Parathyroid adenoma (tissue), 2 donors: ENCODE data around the gene MIB2.

Source experiments
- H2AFZ ChIP-seq: fragments of 300-600 bp; sonication (generic); one replicate; pipeline ENCODE4 v1.7.0; 2017; ENCODE audit warnings: antibody characterized with exemption, mild to moderate bottlenecking
- H3K27ac ChIP-seq: fragments of 300-600 bp; sonication (generic); one replicate; pipeline ENCODE4 v1.7.0; 2017
- H3K27me3 ChIP-seq: fragments of 300-600 bp; sonication (generic); one replicate; pipeline ENCODE4 v1.7.0; 2017; ENCODE audit warnings: low read length; ENCODE audit not compliant: control insufficient read depth, insufficient read depth
- H3K36me3 ChIP-seq: fragments of 300-600 bp; sonication (generic); one replicate; pipeline ENCODE4 v1.7.0; 2017; ENCODE audit warnings: low read length; ENCODE audit not compliant: control insufficient read depth, insufficient read depth
- H3K4me1 ChIP-seq: fragments of 300-600 bp; sonication (generic); one replicate; pipeline ENCODE4 v1.7.0; 2017; ENCODE audit warnings: control low read depth
- H3K4me2 ChIP-seq: fragments of 300-600 bp; sonication (generic); one replicate; pipeline ENCODE4 v1.7.0; 2017; ENCODE audit warnings: low read length
- H3K4me3 ChIP-seq: fragments of 300-600 bp; sonication (generic); one replicate; pipeline ENCODE4 v1.7.0; 2017; ENCODE audit warnings: low read depth, low read length
- H3K79me2 ChIP-seq: fragments of 300-600 bp; sonication (generic); one replicate; pipeline ENCODE4 v1.7.0; 2017; ENCODE audit warnings: control low read depth
- H3K9ac ChIP-seq: fragments of 300-600 bp; sonication (generic); one replicate; pipeline ENCODE4 v1.7.0; 2017; ENCODE audit warnings: mild to moderate bottlenecking
- H3K9me3 ChIP-seq: fragments of 300-600 bp; sonication (generic); one replicate; pipeline ENCODE4 v1.7.0; 2017; ENCODE audit warnings: low read length; ENCODE audit not compliant: control insufficient read depth
- TF ChIP-seq, protein P1 (sequence below): fragments of 300-600 bp; sonication (generic); IDR thresholded peaks from one replicate; pipeline ENCODE4 v1.7.0; 2017; ENCODE audit warnings: antibody characterized with exemption, mild to moderate bottlenecking
- donor health status: primary hyperparathyroidism.

Gene MIB2

DNA sequence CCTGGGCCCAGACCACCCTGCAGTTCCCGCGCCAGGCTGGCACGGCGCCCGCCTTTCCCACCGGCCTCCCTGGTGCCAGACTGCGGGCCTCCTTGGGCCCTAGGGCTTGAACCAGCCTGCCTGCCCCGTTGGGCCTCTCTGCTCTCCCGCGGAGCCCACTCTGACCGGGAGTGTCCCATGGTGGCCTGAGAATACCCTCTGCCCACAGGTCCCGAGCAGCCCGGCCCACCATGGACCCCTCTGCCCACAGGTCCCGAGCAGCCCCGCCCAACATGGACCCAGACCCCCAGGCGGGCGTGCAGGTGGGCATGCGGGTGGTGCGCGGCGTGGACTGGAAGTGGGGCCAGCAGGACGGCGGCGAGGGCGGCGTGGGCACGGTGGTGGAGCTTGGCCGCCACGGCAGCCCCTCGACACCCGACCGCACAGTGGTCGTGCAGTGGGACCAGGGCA is 7.9 kb downstream of the MIB2 start:
- Histone ChIP-seq H3K4me2 (no peak overlapping the region), H3K9me3 (no peaks in the 10 kb centered on the region), H3K27me3 (no peaks in the 10 kb centered on the region), H3K4me1 (no peaks in the 10 kb centered on the region), H3K79me2 (no peaks in the 10 kb centered on the region), H3K36me3 (no peaks in the 10 kb centered on the region), H3K4me3 (no peak overlapping the region), H3K27ac (no peak overlapping the region), H3K9ac (no peak overlapping the region), H2AFZ (no peak overlapping the region)
- TF ChIP-seq, protein P1, sequence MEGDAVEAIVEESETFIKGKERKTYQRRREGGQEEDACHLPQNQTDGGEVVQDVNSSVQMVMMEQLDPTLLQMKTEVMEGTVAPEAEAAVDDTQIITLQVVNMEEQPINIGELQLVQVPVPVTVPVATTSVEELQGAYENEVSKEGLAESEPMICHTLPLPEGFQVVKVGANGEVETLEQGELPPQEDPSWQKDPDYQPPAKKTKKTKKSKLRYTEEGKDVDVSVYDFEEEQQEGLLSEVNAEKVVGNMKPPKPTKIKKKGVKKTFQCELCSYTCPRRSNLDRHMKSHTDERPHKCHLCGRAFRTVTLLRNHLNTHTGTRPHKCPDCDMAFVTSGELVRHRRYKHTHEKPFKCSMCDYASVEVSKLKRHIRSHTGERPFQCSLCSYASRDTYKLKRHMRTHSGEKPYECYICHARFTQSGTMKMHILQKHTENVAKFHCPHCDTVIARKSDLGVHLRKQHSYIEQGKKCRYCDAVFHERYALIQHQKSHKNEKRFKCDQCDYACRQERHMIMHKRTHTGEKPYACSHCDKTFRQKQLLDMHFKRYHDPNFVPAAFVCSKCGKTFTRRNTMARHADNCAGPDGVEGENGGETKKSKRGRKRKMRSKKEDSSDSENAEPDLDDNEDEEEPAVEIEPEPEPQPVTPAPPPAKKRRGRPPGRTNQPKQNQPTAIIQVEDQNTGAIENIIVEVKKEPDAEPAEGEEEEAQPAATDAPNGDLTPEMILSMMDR, result no peak

DNA sequence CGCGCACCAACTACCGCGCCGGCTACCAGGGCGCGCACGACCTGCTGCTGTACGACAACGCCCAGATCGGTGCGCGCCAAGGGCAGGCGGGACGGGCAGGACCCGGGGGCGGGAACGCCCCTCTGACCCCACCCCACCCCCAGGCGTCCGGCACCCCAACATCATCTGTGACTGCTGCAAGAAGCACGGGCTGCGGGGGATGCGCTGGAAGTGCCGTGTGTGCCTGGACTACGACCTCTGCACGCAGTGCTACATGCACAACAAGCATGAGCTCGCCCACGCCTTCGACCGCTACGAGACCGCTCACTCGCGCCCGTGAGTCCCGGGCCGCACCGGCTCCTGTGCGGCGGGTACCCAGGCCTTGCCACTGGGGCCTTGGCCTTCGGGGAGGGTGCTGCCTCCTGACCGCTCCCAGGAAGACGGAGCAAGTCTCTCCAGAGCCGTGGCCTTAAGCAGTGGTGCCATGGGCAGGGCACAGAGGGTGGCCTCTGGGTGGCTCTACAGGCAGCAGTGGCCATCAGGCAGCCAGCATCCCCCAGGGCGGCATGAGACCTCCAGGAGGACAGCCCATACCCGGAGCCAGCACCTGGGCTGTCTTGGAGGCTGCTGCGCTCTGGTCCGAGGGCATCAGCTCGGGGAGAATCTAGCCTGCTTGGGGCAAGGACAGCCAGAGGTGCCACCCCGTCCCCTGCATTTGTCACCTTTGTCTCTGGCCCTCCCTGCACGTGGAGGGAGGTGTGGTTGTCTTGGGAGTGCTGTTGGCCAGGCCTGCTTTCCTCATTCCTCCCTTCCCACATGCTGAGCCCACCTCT is 8.5 kb downstream of the MIB2 start:
- no peak overlapping the region for H3K4me2 ChIP-seq
- no peaks in the 10 kb centered on the region for H3K4me1 ChIP-seq
- no peaks in the 10 kb centered on the region for H3K27me3 ChIP-seq
- H3K27ac ChIP-seq, result no peak overlapping the region
- TF ChIP-seq, protein P1, result no peak
- H3K36me3 ChIP-seq, result no peaks in the 10 kb centered on the region
- H3K9me3 ChIP-seq, result no peaks in the 10 kb centered on the region
- H2AFZ ChIP-seq, result no peak overlapping the region
- no peak overlapping the region for H3K4me3 ChIP-seq
- H3K79me2 ChIP-seq, result no peaks in the 10 kb centered on the region
- H3K9ac ChIP-seq, result no peak overlapping the region

DNA sequence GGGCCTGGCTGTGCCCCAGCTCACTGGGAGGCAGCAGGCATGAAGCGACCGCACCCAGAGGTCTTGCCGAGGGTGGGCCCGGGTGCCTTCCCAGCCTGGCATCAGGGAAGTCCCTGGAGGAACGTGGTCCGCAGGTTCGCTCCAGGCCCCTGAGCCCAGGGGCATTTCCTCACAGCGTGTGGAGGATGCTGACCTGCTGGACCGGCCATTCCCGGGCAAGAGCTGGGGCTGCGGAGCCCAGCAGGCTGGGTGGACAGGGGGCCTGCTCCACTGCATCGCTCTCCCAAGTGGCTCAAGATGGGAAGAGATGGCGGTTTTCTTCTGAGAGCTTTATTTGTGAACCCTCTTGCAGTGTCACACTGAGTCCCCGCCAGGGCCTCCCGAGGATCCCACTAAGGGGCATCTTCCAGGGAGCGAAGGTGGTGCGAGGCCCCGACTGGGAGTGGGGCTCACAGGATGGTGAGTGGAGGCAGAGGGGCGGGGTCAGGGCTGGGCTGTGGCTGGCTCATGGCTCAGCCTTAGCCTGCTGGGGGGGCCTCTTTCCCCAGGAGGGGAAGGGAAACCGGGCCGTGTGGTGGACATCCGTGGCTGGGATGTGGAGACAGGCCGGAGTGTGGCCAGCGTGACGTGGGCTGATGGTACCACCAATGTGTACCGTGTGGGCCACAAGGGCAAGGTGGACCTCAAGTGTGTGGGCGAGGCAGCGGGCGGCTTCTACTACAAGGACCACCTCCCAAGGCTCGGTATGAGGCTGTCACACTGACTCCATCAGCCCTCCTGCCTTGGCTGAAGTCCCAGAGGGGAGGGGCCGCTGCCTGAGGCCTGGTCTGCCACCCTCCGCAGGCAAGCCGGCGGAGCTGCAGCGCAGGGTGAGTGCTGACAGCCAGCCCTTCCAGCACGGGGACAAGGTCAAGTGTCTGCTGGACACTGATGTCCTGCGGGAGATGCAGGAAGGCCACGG is 9.4 kb downstream of the MIB2 start:
- H3K4me1 ChIP-seq, result no peaks in the 10 kb centered on the region
- no peaks in the 10 kb centered on the region for H3K9me3 ChIP-seq
- H3K79me2 ChIP-seq, result no peaks in the 10 kb centered on the region
- no peak overlapping the region for H2AFZ ChIP-seq
- H3K36me3 ChIP-seq, result no peaks in the 10 kb centered on the region
- TF ChIP-seq, protein P1, result no peak
- no peaks in the 10 kb centered on the region for H3K27me3 ChIP-seq
- no peak overlapping the region for H3K27ac ChIP-seq
- H3K4me3 ChIP-seq, result no peak overlapping the region
- no peak overlapping the region for H3K4me2 ChIP-seq
- H3K9ac ChIP-seq, result no peak overlapping the region

DNA sequence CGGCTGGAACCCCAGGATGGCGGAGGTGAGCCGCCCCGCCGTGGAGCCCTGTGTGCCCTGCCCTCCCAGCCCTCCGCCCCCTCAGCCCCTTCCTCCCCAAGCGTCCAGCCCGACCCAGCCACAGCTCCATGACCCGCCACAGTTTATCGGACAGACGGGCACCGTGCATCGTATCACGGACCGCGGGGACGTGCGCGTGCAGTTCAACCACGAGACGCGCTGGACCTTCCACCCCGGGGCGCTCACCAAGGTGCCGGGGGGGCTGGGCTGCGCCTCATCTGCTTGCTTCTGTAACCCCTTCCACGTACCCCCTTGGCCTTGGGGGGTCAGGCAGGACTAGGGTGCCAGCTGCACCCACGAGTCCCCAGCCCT is 10.1 kb downstream of the MIB2 start:
- Histone ChIP-seq H3K9ac (no peak overlapping the region), H3K79me2 (no peaks in the 10 kb centered on the region), H3K36me3 (no peaks in the 10 kb centered on the region), H3K27ac (no peak overlapping the region), H3K4me1 (no peaks in the 10 kb centered on the region), H3K4me3 (no peak overlapping the region), H2AFZ (no peak overlapping the region), H3K4me2 (no peak overlapping the region), H3K9me3 (no peaks in the 10 kb centered on the region), H3K27me3 (no peaks in the 10 kb centered on the region)
- TF ChIP-seq, protein P1, result no peak
